K562 (cell line): ENCODE measurements around the gene ASCC2. TPM values are rescaled to one million over a fixed set of nuclear protein-coding genes. Genes with fewer than 3 reads are reported as not detected.

ENCODE experiments used
- AFF4 ChIP-seq: sonication (generic); formaldehyde crosslinking; IDR thresholded peaks from 2 replicates; pipeline ENCODE4 v1.8.0; 2023; ENCODE audit warnings: mild to moderate bottlenecking, missing genetic modification reagents
- CBX3 ChIP-seq, 2 experiments: IDR thresholded peaks; 1 replicate in 1 of 2; 2 replicates in 1 of 2; pipeline ENCODE4 v1.6.1; 2012; ENCODE audit warnings: inconsistent platforms in 2 of 2, low read length in 2 of 2, borderline replicate concordance in 1 of 2, control low read depth in 1 of 2
- CGGBP1 ChIP-seq: fragments of 250-450 bp; sonication (Bioruptor Pico); IDR thresholded peaks from 2 replicates; pipeline ENCODE4 v1.9.0; 2021; ENCODE audit warnings: mild to moderate bottlenecking
- CHD2 ChIP-seq: IDR thresholded peaks from 2 replicates; pipeline ENCODE4 v1.6.1; 2011; ENCODE audit warnings: low read depth, low read length
- ELF1 ChIP-seq: fragments of 200-800 bp; sonication (Bioruptor generic); IDR thresholded peaks from 2 replicates; pipeline ENCODE4 v1.6.1; 2016; ENCODE audit warnings: missing genetic modification characterization, missing compliant biosample characterization
- GTF2E2 ChIP-seq: fragments of 200-800 bp; sonication (Bioruptor generic); IDR thresholded peaks from 2 replicates; pipeline ENCODE4 v1.6.1; 2016; ENCODE audit warnings: missing genetic modification characterization, missing compliant biosample characterization
- MCM3 ChIP-seq: fragments of 450-650 bp; IDR thresholded peaks from 2 replicates; pipeline ENCODE4 v1.6.1; 2016
- MXI1 ChIP-seq: IDR thresholded peaks from 2 replicates; pipeline ENCODE4 v1.6.1; 2011; ENCODE audit warnings: low read depth, mild to moderate bottlenecking, improper control_type of control experiment, low read length
- PBX2 ChIP-seq, 2 experiments: IDR thresholded peaks in 1 of 2; conservative IDR thresholded peaks in 1 of 2; 2 replicates each; pipeline ENCODE4 v1.6.1; 2016; ENCODE audit warnings: low read depth in 2 of 2, mild to moderate bottlenecking in 1 of 2, missing compliant biosample characterization in 1 of 2, missing genetic modification characterization in 1 of 2, moderate library complexity in 1 of 2
- PHF8 ChIP-seq: fragments of 200-600 bp; sonication (generic); IDR thresholded peaks from 2 replicates; pipeline ENCODE4 v1.6.1; 2012; ENCODE audit warnings: mixed run types, mild to moderate bottlenecking, inconsistent platforms, low read length, moderate library complexity, borderline replicate concordance
- PML ChIP-seq: IDR thresholded peaks from 2 replicates; pipeline ENCODE4 v1.6.1; 2012; ENCODE audit warnings: low read length, inconsistent platforms
- POLR2A ChIP-seq: fragments of 450-650 bp; conservative IDR thresholded peaks from 2 replicates; pipeline ENCODE4 v1.6.1; 2016
- RBFOX2 ChIP-seq: fragments of 200-400 bp; formaldehyde crosslinking; IDR thresholded peaks from 2 replicates; pipeline ENCODE4 v1.6.1; 2017; ENCODE audit warnings: low read depth, mild to moderate bottlenecking, low read length, moderate library complexity
- SAFB ChIP-seq: fragments of 200-400 bp; formaldehyde crosslinking; IDR thresholded peaks from 2 replicates; pipeline ENCODE4 v1.6.1; 2017; ENCODE audit warnings: low read depth, low read length, borderline replicate concordance
- SRSF1 ChIP-seq: fragments of 200-400 bp; formaldehyde crosslinking; IDR thresholded peaks from 2 replicates; pipeline ENCODE4 v1.6.1; 2017; ENCODE audit warnings: mild to moderate bottlenecking, low read depth, low read length, moderate library complexity
- USF2 ChIP-seq: sonication (generic); formaldehyde crosslinking; IDR thresholded peaks from 2 replicates; pipeline ENCODE4 v1.5.0; 2020; ENCODE audit warnings: missing genetic modification reagents
- ZNF212 ChIP-seq: fragments of 450-650 bp; formaldehyde crosslinking; IDR thresholded peaks from 2 replicates; pipeline ENCODE4 v1.4.0; 2020; ENCODE audit warnings: mild to moderate bottlenecking
- ZNF395 ChIP-seq: fragments of 200-800 bp; sonication (Bioruptor generic); IDR thresholded peaks from 2 replicates; pipeline ENCODE4 v1.6.1; 2017; ENCODE audit warnings: missing genetic modification characterization, missing compliant biosample characterization
- ZNF436 ChIP-seq: fragments of 250-450, 450-650 bp; sonication (Bioruptor Pico); formaldehyde crosslinking; IDR thresholded peaks from 2 replicates; pipeline ENCODE4 v1.7.0; 2020; ENCODE audit warnings: mild to moderate bottlenecking
- ZNF699 ChIP-seq: fragments of 250-450 bp; sonication (Bioruptor Pico); IDR thresholded peaks from 2 replicates; pipeline ENCODE4 v1.8.0; 2021; ENCODE audit warnings: mild to moderate bottlenecking, moderate library complexity; ENCODE audit not compliant: insufficient replicate concordance
- polyA plus RNA-seq, 8 experiments: library from polyadenylated mRNA; depleted of rRNA in 4 of 8; stranded (reverse) in 5 of 8; unstranded in 3 of 8; fragments of >200 nt; fragmentation: Nextera tagmentation in 2 of 8; fragmentation: Illumina TruSeq in 1 of 8; extraction: Ambion mirVana in 2 of 8; extraction: Trizol in 1 of 8; gene quantifications; 2 replicates each; pipeline versions ENCODE4 v1.2.1 to v1.2.3, GENCODE V29; 2011 to 2014; ENCODE audit warnings: inconsistent platforms in 1 of 8, missing spikeins in 1 of 8
- total RNA-seq, 7 experiments: library from RNA; depleted of rRNA in 6 of 7; stranded (reverse); fragments of >200 nt in 6 of 7; fragmentation: Illumina TruSeq in 2 of 7; extraction: Trizol in 2 of 7; gene quantifications; 2 replicates each; pipeline versions ENCODE4 v1.2.1 to v1.2.3, GENCODE V29; 2011 to 2021; ENCODE audit warnings: low replicate concordance in 1 of 7

Gene ASCC2
- total and polyA plus RNA-seq, 9 of the 15 experiments (the other 6 are each of a cell fraction or from before 2014, with no cell fraction given), result 4.0 to 46.7 (median 26.8) TPM

- TF ChIP-seq PBX2 (CRISPR knock-in tag; IDR thresholded peaks at IDR 0.05; ENCODE audit: low read depth) (no peak), PBX2 (tag; conservative IDR thresholded peaks at IDR 0.05; ENCODE audit: low read depth) (no peak), ZNF212 (no peak), RBFOX2 (peak; percentile 79), CHD2 (peak; percentile 58; the same call in 1 of the 2 replicates), MCM3 (no peak), ZNF436 (CRISPR knock-in tag) (no peak), MXI1 (no peak), GTF2E2 (tag) (no peak), CGGBP1 (CRISPR knock-in tag) (no peak), PML (no peak), PHF8 (peak; percentile 51; the same call in 1 of the 2 replicates), SRSF1 (no peak), POLR2A (no peak), USF2 (no peak), ELF1 (tag) (peak; percentile 63; the same call in 1 of the 2 replicates), SAFB (no peak), AFF4 (CRISPR knock-in tag) (no peak), CBX3 (IDR thresholded peaks at IDR 0.05; ENCODE audit: borderline replicate concordance in 1 of 2, low read length in 2 of 2) (no peak), ZNF395 (CRISPR knock-in tag) (peak; percentile 86), ZNF699 (CRISPR knock-in tag) (no peak)
Measured at GRCh38 chr22:29766632-29767170, 71.4 kb downstream of the ASCC2 start, which contains the start of gene ZMAT5 (continued).
